ENCODE data around the gene FHIT.

DNA sequence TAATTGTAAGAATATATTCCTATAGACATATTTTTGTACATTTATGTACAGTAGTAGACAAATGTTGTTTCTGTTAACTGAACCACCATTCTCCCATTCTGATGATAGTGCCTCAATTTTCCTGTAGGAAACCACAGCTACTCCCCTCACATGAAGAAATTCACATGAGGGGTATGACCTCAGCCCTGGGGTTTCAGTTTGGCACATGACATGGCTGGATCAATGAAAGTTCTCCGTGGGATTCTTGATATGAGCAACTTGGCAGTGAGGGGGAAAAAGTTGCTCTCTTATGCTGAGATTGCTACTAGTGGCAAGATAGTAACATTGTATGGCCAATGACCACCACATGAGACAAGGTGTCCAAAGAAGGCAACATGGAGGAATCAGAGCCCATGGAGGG lies 1111.1 kb downstream of the FHIT start:
- TF ChIP-seq EP300 (IDR thresholded peaks at IDR 0.05) (no peak), POLR2A (IDR thresholded peaks at IDR 0.05) (no peak)
- TF ChIP-seq, protein P1, sequence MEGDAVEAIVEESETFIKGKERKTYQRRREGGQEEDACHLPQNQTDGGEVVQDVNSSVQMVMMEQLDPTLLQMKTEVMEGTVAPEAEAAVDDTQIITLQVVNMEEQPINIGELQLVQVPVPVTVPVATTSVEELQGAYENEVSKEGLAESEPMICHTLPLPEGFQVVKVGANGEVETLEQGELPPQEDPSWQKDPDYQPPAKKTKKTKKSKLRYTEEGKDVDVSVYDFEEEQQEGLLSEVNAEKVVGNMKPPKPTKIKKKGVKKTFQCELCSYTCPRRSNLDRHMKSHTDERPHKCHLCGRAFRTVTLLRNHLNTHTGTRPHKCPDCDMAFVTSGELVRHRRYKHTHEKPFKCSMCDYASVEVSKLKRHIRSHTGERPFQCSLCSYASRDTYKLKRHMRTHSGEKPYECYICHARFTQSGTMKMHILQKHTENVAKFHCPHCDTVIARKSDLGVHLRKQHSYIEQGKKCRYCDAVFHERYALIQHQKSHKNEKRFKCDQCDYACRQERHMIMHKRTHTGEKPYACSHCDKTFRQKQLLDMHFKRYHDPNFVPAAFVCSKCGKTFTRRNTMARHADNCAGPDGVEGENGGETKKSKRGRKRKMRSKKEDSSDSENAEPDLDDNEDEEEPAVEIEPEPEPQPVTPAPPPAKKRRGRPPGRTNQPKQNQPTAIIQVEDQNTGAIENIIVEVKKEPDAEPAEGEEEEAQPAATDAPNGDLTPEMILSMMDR (IDR thresholded peaks at IDR 0.05) = no peak
